ENCODE measurements around the gene SERPINB10.

SERPINB10 gene

GRCh38 chr18:63897072-63897471 is 10.7 kb upstream of the SERPINB10 start:
- H3K36me3 ChIP-seq (ENCODE audit: control insufficient read depth in 2 of 2, insufficient read depth in 1 of 2, low read length in 2 of 2) = no peaks in the 10 kb centered on the region
- POLR2A ChIA-PET = no interaction called here
- H3K4me1 ChIP-seq (ENCODE audit: control insufficient read depth, insufficient read depth, low read length) = no peaks in the 10 kb centered on the region
- TF ChIP-seq ZNF146 (tag by site-specific recombination; IDR thresholded peaks at IDR 0.05) = no peak
- TF ChIP-seq ZNF266 (tag by site-specific recombination; IDR thresholded peaks at IDR 0.05; ENCODE audit: low read depth) = no peak
- TF ChIP-seq ZSCAN18 (tag by site-specific recombination; IDR thresholded peaks at IDR 0.05) = no peak
- no peak for TF ChIP-seq SCRT2 (tag by site-specific recombination; IDR thresholded peaks at IDR 0.05)
- TF ChIP-seq SP7 (tag by site-specific recombination; IDR thresholded peaks at IDR 0.05) = no peak
- no peak for TF ChIP-seq ZEB2 (tag by site-specific recombination; IDR thresholded peaks at IDR 0.05)
- no peak for TF ChIP-seq ZNF157 (tag by site-specific recombination; IDR thresholded peaks at IDR 0.05)
- TF ChIP-seq ZNF133 (tag by site-specific recombination; IDR thresholded peaks at IDR 0.05) = no peak
- TF ChIP-seq ZNF600 (tag by site-specific recombination; IDR thresholded peaks at IDR 0.05) = no peak
- TF ChIP-seq ZNF341 (tag by site-specific recombination; IDR thresholded peaks at IDR 0.05; ENCODE audit: low read depth) = no peak
- no peak for TF ChIP-seq ZNF398 (tag by site-specific recombination; IDR thresholded peaks at IDR 0.05)
- no peak for TF ChIP-seq ZNF211 (tag by site-specific recombination; IDR thresholded peaks at IDR 0.05; ENCODE audit: low read depth)
- no peak for TF ChIP-seq ZNF571 (tag by site-specific recombination; IDR thresholded peaks at IDR 0.05)
- no peak for TF ChIP-seq HOXD13 (CRISPR knock-in tag; IDR thresholded peaks at IDR 0.05; ENCODE audit: borderline replicate concordance)
- no peak for TF ChIP-seq ZNF510 (tag by site-specific recombination; IDR thresholded peaks at IDR 0.05; ENCODE audit: insufficient replicate concordance)
- no peak overlapping the region for H3K27ac ChIP-seq (ENCODE audit: extremely low read depth, low read depth, low read length)
- CTCF ChIA-PET = no interaction called here
- H3K9me3 ChIP-seq (ENCODE audit: control insufficient read depth, insufficient read depth, low read depth, low read length) = no peaks in the 10 kb centered on the region
- no peak overlapping the region for H3K4me3 ChIP-seq (ENCODE audit: low read depth, low read length)

- Histone ChIP-seq H3K9me3 (ENCODE audit: control insufficient read depth, insufficient read depth, low read depth, low read length) (no peaks in the 10 kb centered on the region), H3K27ac (ENCODE audit: extremely low read depth, low read depth, low read length) (no peak overlapping the region), H3K4me3 (ENCODE audit: low read depth, low read length) (no peak overlapping the region), H3K36me3 (ENCODE audit: control insufficient read depth in 2 of 2, insufficient read depth in 1 of 2, low read length in 2 of 2) (no peaks in the 10 kb centered on the region), H3K4me1 (ENCODE audit: control insufficient read depth, insufficient read depth, low read length) (no peaks in the 10 kb centered on the region)
- ChIA-PET POLR2A (no interaction called here), CTCF (interaction anchor here (3.2 kb wide), 1 partner anchor 37 kb away, joined by 11 read pairs; no protein-coding TSS in a partner anchor)
- TF ChIP-seq ZNF707 (tag by site-specific recombination; IDR thresholded peaks at IDR 0.05) = no peak
Measured at GRCh38 chr18:63899206-63899605, 8.6 kb upstream of the SERPINB10 start.

GRCh38 chr18:63903851-63904570 is 3.7 kb upstream of the SERPINB10 start:
- Histone ChIP-seq H3K9me3 (ENCODE audit: control insufficient read depth, insufficient read depth, low read depth, low read length) (no peaks in the 10 kb centered on the region), H3K36me3 (ENCODE audit: control insufficient read depth in 2 of 2, insufficient read depth in 1 of 2, low read length in 2 of 2) (no peaks in the 10 kb centered on the region), H3K4me3 (ENCODE audit: low read depth, low read length) (no peak overlapping the region), H3K4me1 (ENCODE audit: control insufficient read depth, insufficient read depth, low read length) (no peaks in the 10 kb centered on the region), H3K27ac (ENCODE audit: extremely low read depth, low read depth, low read length) (no peak overlapping the region)
- POLR2A ChIA-PET = no interaction called here
- CTCF ChIA-PET = interaction anchor here (0.5 to 0.7 kb wide), 2 partner anchors 297 to 784 kb away, joined by 3 to 4 read pairs; no protein-coding TSS in a partner anchor
- TF ChIP-seq KLF1 (tag by site-specific recombination; IDR thresholded peaks at IDR 0.05) (no peak), ZSCAN18 (tag by site-specific recombination; IDR thresholded peaks at IDR 0.05) (no peak), INSM2 (tag by site-specific recombination; IDR thresholded peaks at IDR 0.05) (no peak), ZNF488 (tag by site-specific recombination; IDR thresholded peaks at IDR 0.05) (no peak), HOXC10 (CRISPR knock-in tag; IDR thresholded peaks at IDR 0.05) (no peak), MZF1 (tag by site-specific recombination; IDR thresholded peaks at IDR 0.05; ENCODE audit: borderline replicate concordance) (no peak), SCRT2 (tag by site-specific recombination; IDR thresholded peaks at IDR 0.05) (no peak), PRDM4 (tag by site-specific recombination; IDR thresholded peaks at IDR 0.05) (no peak)

All from HEK293 (cell line).